Kidney capillary endothelial cell (primary cell): Measurements from ENCODE around the gene KIRREL3.

Source experiments
- DNase-seq: peaks from one replicate; pipeline ENCODE4 v3.0.0-alpha.2; 2018; ENCODE audit warnings: low spot score

Gene KIRREL3

DNA sequence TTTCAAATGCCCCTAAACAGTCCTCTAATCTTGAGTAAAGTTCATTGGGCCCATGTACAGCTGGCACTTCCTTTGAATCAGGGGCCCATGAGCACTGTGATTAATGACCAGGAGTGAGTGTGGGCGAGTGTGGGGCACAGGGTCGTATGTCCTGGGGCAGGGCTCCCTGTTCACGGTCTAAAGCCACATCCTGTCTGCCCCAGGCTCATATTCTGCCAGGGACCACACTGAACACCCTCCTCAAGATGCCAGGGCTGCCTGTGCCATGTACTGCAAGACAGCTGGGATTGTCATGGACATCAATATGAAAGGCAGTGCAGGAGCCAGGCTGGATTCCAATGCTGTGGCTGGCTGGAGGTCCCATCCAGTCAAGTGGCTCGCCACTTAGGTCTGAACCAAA, 130.5 kb downstream of the KIRREL3 start:
- DNase-seq: no peak

GRCh38 chr11:126868741-126869140, 131.8 kb downstream of the KIRREL3 start:
- DNase-seq: no peak

DNA sequence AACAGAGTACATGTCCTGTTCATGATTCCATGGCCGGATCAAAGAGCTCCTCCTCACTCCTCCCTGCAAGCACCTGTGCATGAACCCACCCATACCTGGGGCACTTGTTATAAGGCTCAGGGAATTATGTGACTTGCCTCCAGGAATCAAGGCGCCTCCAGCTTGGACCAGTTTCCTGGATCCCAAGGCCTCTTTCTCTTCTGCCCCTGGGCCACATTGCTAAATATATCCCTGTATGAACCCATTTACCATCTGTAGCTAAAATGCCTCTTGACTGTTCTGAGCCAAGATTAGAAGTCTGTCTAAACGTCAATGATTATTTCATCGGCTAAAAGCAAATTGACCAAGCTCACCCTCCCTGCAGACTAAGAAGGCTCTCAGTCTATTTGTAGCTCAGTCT, 135.6 kb downstream of the KIRREL3 start:
- no peak for DNase-seq

DNA sequence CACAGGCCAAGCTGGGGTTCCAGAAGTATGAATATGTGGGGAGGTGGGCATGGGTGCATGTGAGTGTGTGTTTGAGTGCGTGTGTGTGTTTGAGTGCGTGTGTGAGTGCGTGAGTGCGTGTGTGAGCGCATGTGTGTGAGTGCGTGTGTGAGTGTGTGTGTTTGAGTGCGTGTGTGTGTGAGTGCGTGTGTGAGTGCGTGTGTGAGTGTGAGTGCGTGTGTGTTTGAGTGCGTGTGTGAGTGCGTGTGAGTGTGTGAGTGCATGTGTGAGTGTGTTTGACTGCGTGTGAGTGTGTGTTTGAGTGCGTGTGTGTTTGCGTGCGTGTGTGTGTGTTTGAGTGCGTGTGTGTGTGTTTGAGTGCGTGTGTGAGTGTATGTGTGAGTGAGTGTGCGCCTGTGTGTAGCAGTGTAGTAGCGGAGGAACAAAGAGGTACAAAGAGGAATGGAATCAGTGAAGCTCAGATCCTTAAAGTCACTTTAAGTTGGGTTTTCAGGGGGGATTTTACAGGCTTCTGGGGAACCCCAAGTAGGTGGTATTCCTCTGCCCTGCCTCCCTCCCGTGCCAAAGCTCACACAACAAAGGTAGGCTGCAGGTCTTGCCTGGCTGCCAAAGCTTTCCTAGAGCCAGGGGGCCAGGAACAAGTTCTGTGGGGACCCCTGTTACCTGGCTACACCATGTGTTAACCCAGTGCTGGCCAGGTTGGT, 137.1 kb downstream of the KIRREL3 start:
- DNase-seq: no peak

GRCh38 chr11:126862664-126863243, 137.8 kb downstream of the KIRREL3 start:
- no peak for DNase-seq

DNA sequence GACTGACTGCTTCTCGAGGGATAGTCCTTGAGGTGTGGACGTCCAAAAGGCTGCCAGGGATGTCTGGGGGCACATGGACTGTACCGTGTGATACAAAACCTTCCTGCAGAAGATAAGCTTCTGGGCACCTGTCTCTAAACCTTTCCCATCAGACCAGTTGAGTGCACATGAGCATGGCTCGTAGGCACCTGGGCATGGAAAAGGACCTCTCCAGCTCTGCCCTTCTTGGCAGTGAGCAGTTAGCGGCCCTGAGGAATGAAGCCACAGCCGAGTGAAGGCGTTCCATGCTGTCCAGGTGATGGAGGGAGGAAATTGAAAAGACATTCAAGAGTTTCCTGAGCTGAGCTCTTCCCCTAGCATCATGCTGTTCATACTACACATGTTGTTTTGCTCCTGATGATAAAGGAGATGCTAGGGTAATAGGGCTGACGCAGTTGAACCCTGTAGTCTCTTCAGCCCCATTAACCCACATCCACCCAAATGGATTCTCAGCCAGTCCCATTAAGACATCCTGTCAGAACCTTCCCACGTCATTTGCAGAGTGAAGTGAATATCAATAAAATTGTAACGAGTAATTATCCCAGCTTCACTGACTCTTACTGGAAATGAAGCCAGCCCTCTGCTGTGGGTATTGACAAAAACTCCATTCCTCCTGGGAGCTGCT, 138.6 kb downstream of the KIRREL3 start:
- no peak for DNase-seq

- no peak for DNase-seq
These were observed 142.4 kb downstream of the KIRREL3 start for GRCh38 chr11:126857860-126858808.

- no peak for DNase-seq
These were observed 145.0 kb downstream of the KIRREL3 start for GRCh38 chr11:126855536-126855935.

GRCh38 chr11:126853732-126854131, 146.8 kb downstream of the KIRREL3 start:
- no peak for DNase-seq

- DNase-seq: no peak
These were observed 155.8 kb downstream of the KIRREL3 start for GRCh38 chr11:126844789-126845188.

DNA sequence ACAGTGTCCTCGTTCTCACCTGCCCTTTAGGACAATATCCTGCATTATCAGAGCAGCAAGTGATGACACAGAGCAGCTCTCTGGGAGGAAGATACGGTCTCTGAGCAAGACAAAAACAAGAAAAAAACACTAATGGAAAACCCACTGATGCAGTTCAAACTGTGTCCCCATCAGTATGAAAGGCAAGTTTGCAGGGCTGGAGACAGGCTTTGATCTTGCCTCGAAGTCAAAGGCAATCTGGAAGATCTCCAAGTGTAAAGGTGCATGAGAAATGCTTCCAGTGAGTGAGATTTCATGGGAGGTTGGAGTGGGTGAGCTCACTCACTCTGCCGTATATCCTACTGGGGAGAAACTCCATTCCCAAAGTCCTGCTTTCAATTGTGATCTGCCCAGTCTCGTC, 157.5 kb downstream of the KIRREL3 start:
- no peak for DNase-seq

- no peak for DNase-seq
These were observed 158.6 kb downstream of the KIRREL3 start for GRCh38 chr11:126841999-126842398.

DNA sequence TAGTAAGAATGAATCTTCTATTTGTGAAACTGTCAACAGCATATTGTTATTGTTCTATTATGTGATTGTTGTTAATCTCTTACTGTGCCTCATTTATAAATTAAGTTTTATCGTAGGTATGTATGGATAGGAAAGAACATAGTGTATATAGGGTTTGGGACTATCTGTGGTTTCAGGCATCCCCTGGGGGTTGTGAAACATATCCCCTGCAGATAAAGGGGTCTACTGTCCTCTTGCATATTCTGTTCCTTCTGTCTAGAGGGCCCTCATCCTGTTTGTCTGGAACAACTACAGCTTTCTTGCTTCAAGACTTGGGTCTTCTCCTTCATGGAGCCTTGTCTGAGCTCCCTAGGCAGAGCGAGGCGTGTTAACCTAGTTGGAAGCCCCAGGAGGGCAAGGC, 159.6 kb downstream of the KIRREL3 start:
- no peak for DNase-seq

DNA sequence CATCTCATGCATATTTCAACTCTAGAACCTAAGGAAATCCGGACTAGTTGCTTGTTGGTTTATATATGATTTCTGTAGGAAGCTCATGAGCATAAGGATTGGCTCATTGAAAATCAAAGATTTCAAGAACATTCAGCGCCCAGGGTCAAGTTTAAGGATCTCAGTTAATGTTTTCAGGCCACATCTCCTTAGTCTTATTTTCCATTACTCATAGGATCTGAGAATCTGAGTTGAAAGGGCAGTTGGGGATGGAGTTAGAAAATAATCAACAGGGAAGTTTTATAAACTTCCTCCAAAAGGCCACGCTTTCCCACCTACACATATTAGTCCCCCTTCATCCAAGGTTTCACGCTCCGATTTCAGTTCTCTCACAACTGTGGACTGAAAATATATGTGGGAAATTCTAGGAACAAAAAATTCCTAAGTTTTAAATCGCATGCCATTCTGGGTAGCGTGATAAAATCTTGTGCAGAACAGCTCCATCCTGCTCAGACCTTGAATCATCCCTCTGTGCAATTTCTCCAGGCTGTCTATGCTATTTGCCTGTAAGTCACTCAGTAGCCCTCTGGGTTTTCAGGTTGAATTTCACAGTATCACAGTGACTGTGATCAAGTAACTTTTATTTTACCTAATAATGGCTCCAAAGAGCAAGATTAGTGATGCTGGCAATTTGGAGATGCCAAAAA, 160.2 kb downstream of the KIRREL3 start:
- no peak for DNase-seq

GRCh38 chr11:126839496-126839895, 161.1 kb downstream of the KIRREL3 start:
- no peak for DNase-seq

- no peak for DNase-seq
These were observed 161.8 kb downstream of the KIRREL3 start for GRCh38 chr11:126838779-126839178.

DNA sequence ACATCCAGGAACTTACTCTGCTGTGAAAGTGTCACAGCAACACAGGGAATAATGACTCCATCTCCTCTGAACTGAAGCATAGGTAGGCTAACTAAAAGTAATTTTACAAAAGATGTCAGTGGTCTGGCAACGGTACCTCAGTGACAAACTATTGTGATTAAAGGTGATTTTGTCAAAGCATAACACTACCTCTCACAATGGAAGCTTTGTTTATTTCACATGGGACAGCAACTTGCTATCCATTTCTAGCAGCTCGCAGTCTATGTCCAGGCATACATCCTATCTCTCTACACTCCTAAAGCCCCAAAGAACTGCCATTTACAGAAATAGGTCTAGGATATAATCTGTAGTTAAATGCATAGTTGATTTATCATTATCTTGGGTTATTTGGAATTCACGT, 163.0 kb downstream of the KIRREL3 start:
- no peak for DNase-seq

GRCh38 chr11:126834573-126834972, 166.0 kb downstream of the KIRREL3 start:
- DNase-seq: no peak

- no peak for DNase-seq
These were observed 166.4 kb downstream of the KIRREL3 start for GRCh38 chr11:126834149-126834548.

- DNase-seq: no peak
These were observed 167.5 kb downstream of the KIRREL3 start for GRCh38 chr11:126833065-126833464.

DNA sequence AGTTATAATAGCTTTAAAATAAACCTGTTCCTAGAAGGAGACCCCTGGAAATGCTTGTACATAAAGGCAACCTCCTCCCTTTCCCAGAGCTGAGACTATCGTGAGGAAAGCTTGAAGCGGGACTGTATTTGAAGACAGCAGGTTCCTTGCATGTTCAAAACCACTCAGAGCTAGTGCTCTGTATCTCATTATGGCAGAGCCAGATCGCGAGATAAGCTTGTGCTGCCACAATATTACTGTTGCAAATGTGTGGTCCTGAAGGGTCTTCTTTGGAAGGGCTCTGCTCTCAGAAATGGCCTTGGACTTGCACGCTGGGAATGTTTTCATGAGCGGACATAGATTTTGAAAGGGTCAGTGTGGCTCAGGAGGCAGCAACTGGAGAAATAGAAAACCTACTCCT, 168.2 kb downstream of the KIRREL3 start:
- no peak for DNase-seq
